Placental pericyte (primary cell): ENCODE results near the gene JHY. TPM values are rescaled to one million over a fixed set of nuclear protein-coding genes. Genes with fewer than 3 reads are reported as not detected.

Experiments used
- small RNA-seq: library from RNA; depleted of rRNA; stranded (forward); fragments of <200 nt; gene quantifications from one replicate; pipeline ENCODE3, GENCODE V24; 2012; ENCODE audit warnings: low replicate concordance
- total RNA-seq: library from RNA; depleted of rRNA; stranded (reverse); fragments of >200 nt; gene quantifications from 2 replicates; pipeline ENCODE4 v1.2.3, GENCODE V29; 2012

JHY gene
- total RNA-seq: 0.88 and 1.6 TPM in 2 replicates

GRCh38 chr11:122882189-122882856 lies at the start of gene JHY:
Gene JHY (plus strand): TSS chr11:122882759. CDS start chr11:122885850, 3,091 bp downstream.

GRCh38 chr11:122981388-122982264 lies 99.1 kb downstream of the JHY start, which contains the start of gene BSX:
Gene BSX (minus strand): TSS chr11:122981834. CDS start chr11:122981671, 163 bp downstream.

Small RNAs within 50 kb of the gene (small RNA-seq; reads per million reads assigned to genes)
- gene RNU4-23P: not detected

Other genes with a start within 250 kb of the JHY start
- gene UBASH3B, start 227.0 kb upstream of the JHY start, total RNA-seq: 17.5 and 122 TPM in 2 replicates
- not detected in 2 replicates for gene CRTAM, start 44.3 kb upstream of the JHY start, total RNA-seq
- gene BSX, start 99.1 kb downstream of the JHY start, total RNA-seq: not detected in 2 replicates
- 1,642 and 3,787 TPM in 2 replicates for gene HSPA8, start 179.4 kb downstream of the JHY start, total RNA-seq